Ectodermal cell (in vitro differentiated cells): Measurements from ENCODE around the gene LYPD6.

Experiments used
- H3K27ac ChIP-seq: 2 replicates; pipeline ENCODE4 v1.7.0; 2013; ENCODE audit warnings: mild to moderate bottlenecking, low read depth, low read length; ENCODE audit not compliant: insufficient read depth, poor library complexity, severe bottlenecking
- H3K27me3 ChIP-seq: 2 replicates; pipeline ENCODE4 v1.7.0; 2013; ENCODE audit warnings: mild to moderate bottlenecking, low read length; ENCODE audit not compliant: insufficient read depth, control insufficient read depth, poor library complexity, severe bottlenecking
- H3K36me3 ChIP-seq: one replicate; pipeline ENCODE4 v1.7.0; 2013; ENCODE audit warnings: low read length; ENCODE audit not compliant: control insufficient read depth, insufficient read depth
- H3K4me1 ChIP-seq: one replicate; pipeline ENCODE4 v1.7.0; 2013; ENCODE audit warnings: low read length; ENCODE audit not compliant: control insufficient read depth, insufficient read depth
- H3K4me3 ChIP-seq: 2 replicates; pipeline ENCODE4 v1.7.0; 2013; ENCODE audit warnings: low read depth, low read length, control low read depth; ENCODE audit not compliant: insufficient read depth
- H3K9me3 ChIP-seq: 2 replicates; pipeline ENCODE4 v1.7.0; 2013; ENCODE audit warnings: mild to moderate bottlenecking, low read length, moderate library complexity; ENCODE audit not compliant: control insufficient read depth
- WGBS, 2 experiments: methylation state at CpG; one replicate each; pipeline ENCODE4 v1.1.7; 2013; ENCODE audit warnings: missing lambda C conversion rate in 2 of 2; 5-methylcytosine and 5-hydroxymethylcytosine counted together

LYPD6 gene

GRCh38 chr2:149344105-149344504, 13.7 kb downstream of the LYPD6 start:
- Histone ChIP-seq H3K9me3 (no peaks in the 10 kb centered on the region), H3K36me3 (no peaks in the 10 kb centered on the region), H3K27me3 (no peaks in the 10 kb centered on the region), H3K4me3 (no peak overlapping the region), H3K27ac (no peak overlapping the region), H3K4me1 (no peaks in the 10 kb centered on the region)
- WGBS, 2 experiments, result 89 to 100% methylated on average over 1 to 2 of the region's 2 CpGs

DNA sequence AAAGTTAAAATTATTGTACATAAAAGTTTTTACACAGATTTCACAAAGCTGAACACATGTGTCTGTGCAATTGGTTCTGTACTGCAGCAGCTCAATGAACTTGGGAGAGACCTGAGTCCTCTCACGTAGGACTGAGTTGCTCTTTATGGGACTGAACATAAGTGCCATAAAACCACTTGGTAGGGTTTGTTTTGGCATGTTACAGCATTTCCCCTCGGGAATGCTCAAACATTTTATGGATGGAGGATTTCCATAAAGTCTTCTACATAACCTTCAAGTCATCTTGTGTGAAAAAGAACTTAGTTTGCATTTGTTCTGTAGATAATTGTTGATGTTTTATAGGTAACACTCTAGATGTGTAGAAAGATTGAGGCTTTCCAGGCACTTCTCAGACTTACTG, 15.9 kb downstream of the LYPD6 start:
- 85 to 88% methylated on average over 2 of the region's 2 CpGs for WGBS, 2 experiments
- Histone ChIP-seq H3K9me3 (no peaks in the 10 kb centered on the region), H3K36me3 (no peaks in the 10 kb centered on the region), H3K27ac (no peak overlapping the region), H3K4me1 (no peaks in the 10 kb centered on the region), H3K27me3 (no peaks in the 10 kb centered on the region), H3K4me3 (no peak overlapping the region)

- no peaks in the 10 kb centered on the region for H3K9me3 ChIP-seq
- 97% methylated on average over 2 of the region's 2 CpGs for WGBS, 2 experiments
- no peaks in the 10 kb centered on the region for H3K36me3 ChIP-seq
- no peak overlapping the region for H3K27ac ChIP-seq
- H3K4me1 ChIP-seq, result no peaks in the 10 kb centered on the region
- H3K27me3 ChIP-seq, result no peaks in the 10 kb centered on the region
- H3K4me3 ChIP-seq, result no peak overlapping the region
Observed at GRCh38 chr2:149348291-149348690, 17.9 kb downstream of the LYPD6 start.

- H3K36me3 ChIP-seq, result no peaks in the 10 kb centered on the region
- no peak overlapping the region for H3K4me3 ChIP-seq
- H3K4me1 ChIP-seq, result no peaks in the 10 kb centered on the region
- 95% methylated on average over 3 of the region's 3 CpGs for WGBS, 2 experiments
- H3K27me3 ChIP-seq, result no peaks in the 10 kb centered on the region
- no peak overlapping the region for H3K27ac ChIP-seq
- H3K9me3 ChIP-seq, result no peaks in the 10 kb centered on the region
Observed at GRCh38 chr2:149353421-149353820, 23.0 kb downstream of the LYPD6 start.

DNA sequence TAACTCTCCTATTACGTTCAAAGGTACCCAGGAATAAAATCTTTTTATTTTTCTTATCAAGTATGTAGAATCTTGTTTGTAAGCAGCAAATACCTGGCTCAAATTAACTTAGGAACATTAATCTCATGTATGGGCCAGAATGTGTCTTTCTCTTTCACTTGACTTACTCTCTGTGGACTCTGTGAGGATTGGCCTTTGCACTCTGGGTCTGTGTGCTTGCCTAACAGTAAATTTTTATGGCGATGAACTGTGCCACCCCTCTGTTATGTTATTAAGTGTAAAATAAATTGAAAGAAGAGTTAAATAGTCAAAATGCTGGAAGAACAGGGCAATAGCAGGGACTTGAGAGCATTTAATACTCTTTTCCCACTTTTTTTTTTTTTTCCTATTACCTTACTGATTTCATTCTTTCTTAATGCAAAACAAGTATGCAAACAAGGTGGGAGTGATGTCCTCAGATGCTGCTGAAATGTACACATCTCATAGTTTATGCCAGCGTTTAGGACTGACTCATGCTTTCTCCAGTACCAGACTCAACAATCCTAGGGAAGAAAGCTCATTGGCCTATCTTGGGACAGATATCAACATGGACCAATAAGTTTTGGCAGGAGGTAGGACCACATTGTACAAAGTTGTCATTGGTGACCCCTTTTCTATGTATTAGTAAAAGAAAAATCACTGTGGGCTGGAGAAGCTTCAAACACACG, 25.5 kb downstream of the LYPD6 start:
- 97 to 98% methylated on average over 3 of the region's 4 CpGs for WGBS, 2 experiments
- H3K9me3 ChIP-seq, result no peaks in the 10 kb centered on the region
- no peaks in the 10 kb centered on the region for H3K36me3 ChIP-seq
- H3K27ac ChIP-seq, result no peak overlapping the region
- H3K4me1 ChIP-seq, result no peaks in the 10 kb centered on the region
- no peak overlapping the region for H3K4me3 ChIP-seq
- no peaks in the 10 kb centered on the region for H3K27me3 ChIP-seq

DNA sequence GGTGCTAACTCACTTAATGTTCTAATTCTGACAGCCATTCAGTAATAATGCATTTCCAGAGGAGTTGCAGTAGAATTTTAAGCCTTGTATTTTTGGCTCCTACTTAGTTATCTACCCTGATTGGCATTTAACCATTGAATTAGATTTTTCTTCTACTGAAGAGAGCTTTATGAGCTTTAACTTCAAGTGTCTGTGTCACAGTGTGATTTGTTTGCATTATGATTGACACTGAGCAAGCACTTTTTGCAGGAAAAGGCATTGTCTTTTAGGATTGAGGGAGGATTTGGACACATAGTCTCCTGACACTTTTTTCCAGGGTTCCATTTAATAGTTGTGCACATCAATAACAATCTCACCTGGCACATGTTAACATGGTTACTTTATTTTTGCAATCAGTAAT, 26.7 kb downstream of the LYPD6 start:
- Histone ChIP-seq H3K4me3 (no peak overlapping the region), H3K4me1 (no peaks in the 10 kb centered on the region), H3K27me3 (no peaks in the 10 kb centered on the region), H3K9me3 (no peaks in the 10 kb centered on the region), H3K36me3 (no peaks in the 10 kb centered on the region), H3K27ac (no peak overlapping the region)

DNA sequence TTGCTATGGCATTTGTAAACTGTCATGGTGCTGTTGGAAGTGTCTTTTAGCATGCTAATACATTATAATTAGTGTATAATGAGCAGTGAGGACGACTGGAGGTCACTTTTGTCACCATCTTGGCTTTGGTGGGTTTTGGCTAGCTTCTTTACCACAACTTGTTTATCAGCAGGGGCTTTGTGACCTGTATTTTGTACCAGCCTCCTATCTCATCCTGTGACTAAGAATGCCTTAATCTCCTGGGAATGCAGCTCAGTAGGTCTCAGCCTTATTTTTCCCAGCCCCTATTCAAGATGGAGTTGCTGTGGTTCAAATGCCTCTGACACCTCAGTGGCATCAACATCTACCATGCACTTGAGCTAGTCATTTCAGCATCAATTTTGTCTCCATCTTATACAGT, 29.7 kb downstream of the LYPD6 start:
- no peaks in the 10 kb centered on the region for H3K9me3 ChIP-seq
- 13 to 41% methylated on average over 1 of the region's 1 CpG for WGBS, 2 experiments
- no peak overlapping the region for H3K27ac ChIP-seq
- H3K27me3 ChIP-seq, result no peaks in the 10 kb centered on the region
- H3K4me3 ChIP-seq, result no peak overlapping the region
- no peaks in the 10 kb centered on the region for H3K36me3 ChIP-seq
- H3K4me1 ChIP-seq, result peaks cover 6% of the 10 kb centered on the region

DNA sequence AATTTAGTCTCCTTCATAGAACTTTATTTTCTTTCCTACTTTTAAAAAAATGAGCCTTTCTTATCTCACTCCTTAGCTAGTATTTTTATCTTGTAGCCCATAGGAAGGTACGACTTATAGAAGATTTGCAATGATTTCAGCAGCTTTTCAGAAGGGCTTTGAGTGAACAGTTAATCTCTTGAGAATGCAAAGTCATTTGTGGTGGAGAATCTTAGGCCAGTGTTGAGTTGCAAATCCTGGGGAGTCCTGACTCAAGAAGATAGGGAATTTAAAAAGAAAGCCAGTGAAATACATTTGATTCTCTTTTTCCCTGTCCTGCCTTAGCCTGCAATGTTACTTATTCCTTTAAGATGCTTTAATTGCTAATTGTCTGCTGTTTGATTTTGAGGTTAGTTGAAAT, 33.6 kb downstream of the LYPD6 start:
- 37 to 53% methylated on average over 1 of the region's 1 CpG for WGBS, 2 experiments
- no peak overlapping the region for H3K4me3 ChIP-seq
- H3K36me3 ChIP-seq, result no peaks in the 10 kb centered on the region
- H3K9me3 ChIP-seq, result no peaks in the 10 kb centered on the region
- H3K27me3 ChIP-seq, result no peaks in the 10 kb centered on the region
- H3K4me1 ChIP-seq, result peaks cover 6% of the 10 kb centered on the region
- no peak overlapping the region for H3K27ac ChIP-seq

DNA sequence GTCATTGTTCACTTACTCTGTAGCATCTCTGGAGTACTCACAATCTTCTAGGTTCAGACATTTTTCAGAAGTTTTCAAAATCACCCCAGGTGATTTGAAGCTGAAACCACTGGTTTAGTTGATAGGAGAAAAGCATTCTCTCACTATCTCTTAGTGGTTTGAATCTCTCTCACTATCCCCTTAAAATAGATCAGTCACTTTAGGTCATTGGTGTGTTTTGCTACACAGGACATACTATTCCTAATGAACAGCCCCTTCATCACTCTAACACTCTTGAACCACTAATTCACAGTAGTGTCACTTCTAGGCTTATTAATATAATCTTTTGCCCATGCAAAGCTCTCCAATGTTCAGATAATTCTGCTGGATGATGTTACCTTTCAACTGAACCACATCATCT, 34.5 kb downstream of the LYPD6 start:
- no peaks in the 10 kb centered on the region for H3K27me3 ChIP-seq
- H3K36me3 ChIP-seq, result no peaks in the 10 kb centered on the region
- H3K27ac ChIP-seq, result no peak overlapping the region
- peaks cover 6% of the 10 kb centered on the region for H3K4me1 ChIP-seq
- no peaks in the 10 kb centered on the region for H3K9me3 ChIP-seq
- H3K4me3 ChIP-seq, result no peak overlapping the region

DNA sequence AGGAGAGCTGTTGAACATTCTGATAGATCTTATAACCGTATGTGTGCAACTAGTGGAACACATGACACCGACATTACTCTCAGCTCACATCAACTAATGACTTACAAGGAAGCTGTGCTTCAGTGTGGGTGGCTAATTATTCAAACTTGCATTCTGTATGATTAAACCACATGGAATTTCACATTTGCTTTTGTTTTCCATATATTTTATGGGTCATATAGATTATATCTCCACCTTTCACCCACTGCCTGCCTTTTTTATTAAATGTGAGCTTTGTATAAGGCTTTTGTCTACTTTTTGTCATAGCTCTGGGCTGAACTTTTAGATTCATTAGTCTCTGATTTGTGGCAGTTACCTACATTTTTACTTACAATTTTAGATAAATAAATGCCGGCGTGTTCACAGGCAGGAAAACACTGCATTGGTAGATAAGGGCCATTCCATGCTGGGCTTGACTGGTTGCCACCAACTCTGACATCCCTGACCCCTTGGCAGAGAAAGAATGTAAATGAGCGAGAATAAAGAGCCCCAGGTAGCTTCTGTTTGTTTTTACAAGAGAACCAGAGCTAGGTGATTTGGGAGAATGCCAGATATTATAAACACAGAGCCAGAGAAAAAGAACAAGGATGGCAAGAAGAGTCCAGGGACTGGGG, 35.7 kb downstream of the LYPD6 start:
- Histone ChIP-seq H3K9me3 (no peaks in the 10 kb centered on the region), H3K4me3 (no peak overlapping the region), H3K36me3 (no peaks in the 10 kb centered on the region), H3K4me1 (peaks cover 6% of the 10 kb centered on the region), H3K27ac (no peak overlapping the region), H3K27me3 (no peaks in the 10 kb centered on the region)
- WGBS, 2 experiments, result 78 to 92% methylated on average over 4 to 5 of the region's 5 CpGs
